Measurements from ENCODE around the gene MYF6. TPM values are rescaled to one million over a fixed set of nuclear protein-coding genes. Genes with fewer than 3 reads are reported as not detected.

The MYF6 gene
- total RNA-seq, 1 donor from 2014 or later: not detected

- no peak overlapping the region for H3K27ac Mint-ChIP-seq
- H3K4me3 Mint-ChIP-seq (ENCODE audit: low read depth): no peak overlapping the region
- H3K4me1 Mint-ChIP-seq (ENCODE audit: low read depth): no peaks in the 10 kb centered on the region
- no peak for DNase-seq (ENCODE audit: low spot score)
- intact Hi-C loops (cut with micrococcal nuclease): loop anchor here (5.0 kb wide), 1 partner anchor 226 kb away; the partner anchor contains the start of gene LIN7A
- H3K9me3 Mint-ChIP-seq: no peaks in the 10 kb centered on the region
- H3K36me3 Mint-ChIP-seq (ENCODE audit: low read depth): no peaks in the 10 kb centered on the region
- H3K27me3 Mint-ChIP-seq (ENCODE audit: low read depth): peaks cover 65% of the 10 kb centered on the region
Observed at GRCh38 chr12:80710727-80711449, 3.5 kb downstream of the MYF6 start.

GRCh38 chr12:80711866-80712265, 4.4 kb downstream of the MYF6 start:
- intact Hi-C loops (cut with micrococcal nuclease): loop anchor here (5.0 kb wide), 1 partner anchor 225 kb away; the partner anchor contains the start of gene LIN7A
- peaks cover 66% of the 10 kb centered on the region for H3K27me3 Mint-ChIP-seq (ENCODE audit: low read depth)
- H3K9me3 Mint-ChIP-seq: no peaks in the 10 kb centered on the region
- H3K27ac Mint-ChIP-seq: no peak overlapping the region
- H3K4me3 Mint-ChIP-seq (ENCODE audit: low read depth): no peak overlapping the region
- H3K4me1 Mint-ChIP-seq (ENCODE audit: low read depth): no peaks in the 10 kb centered on the region
- H3K36me3 Mint-ChIP-seq (ENCODE audit: low read depth): no peaks in the 10 kb centered on the region
- DNase-seq (ENCODE audit: low spot score): no peak

DNA sequence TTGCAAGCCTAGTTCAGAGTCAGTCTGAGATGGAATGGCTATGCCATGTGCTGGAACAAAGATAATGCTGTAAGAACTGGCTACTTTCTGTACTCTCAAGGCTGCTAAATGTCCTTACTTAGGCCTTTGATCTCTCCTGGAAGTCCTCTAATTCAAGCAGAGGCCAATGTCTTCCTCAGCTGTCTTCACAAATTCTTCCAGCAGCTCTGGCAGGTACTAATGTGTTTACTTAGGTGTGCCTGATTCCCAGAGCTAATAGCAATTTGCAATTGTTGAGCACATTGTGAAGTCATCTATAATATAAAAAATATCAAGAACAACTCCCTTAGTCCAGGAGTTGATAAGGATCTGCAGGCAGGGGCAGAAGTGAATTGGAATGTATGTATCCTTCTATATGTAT, 5.4 kb downstream of the MYF6 start:
- DNase-seq (ENCODE audit: low spot score): no peak
- Mint-ChIP-seq H3K27me3 (ENCODE audit: low read depth) (peaks cover 61% of the 10 kb centered on the region), H3K4me3 (ENCODE audit: low read depth) (no peak overlapping the region), H3K9me3 (no peaks in the 10 kb centered on the region), H3K27ac (no peak overlapping the region), H3K4me1 (ENCODE audit: low read depth) (no peaks in the 10 kb centered on the region), H3K36me3 (ENCODE audit: low read depth) (no peaks in the 10 kb centered on the region)
- intact Hi-C loops (cut with micrococcal nuclease): loop anchor here (5.0 kb wide), 1 partner anchor 224 kb away; the partner anchor contains the start of gene LIN7A

DNA sequence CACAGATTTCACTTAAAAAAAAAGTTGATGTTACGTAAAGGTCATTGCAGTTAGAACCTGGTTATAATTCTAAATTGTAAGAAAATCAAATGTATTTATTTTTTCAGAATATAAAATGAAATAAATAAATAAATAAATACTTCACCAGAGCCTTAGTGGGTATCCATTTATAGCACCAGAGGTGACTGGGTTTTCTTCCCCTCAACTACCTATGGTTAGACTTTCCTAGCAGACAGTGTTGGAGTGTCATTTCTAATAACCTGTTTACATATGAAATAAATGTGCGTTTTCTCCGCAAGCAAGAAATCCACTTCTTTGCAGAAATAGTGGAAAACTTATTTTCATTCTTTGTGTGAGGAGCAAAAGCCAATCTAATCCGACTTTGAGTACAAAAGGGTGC, 6.0 kb downstream of the MYF6 start:
- H3K27me3 Mint-ChIP-seq (ENCODE audit: low read depth): peaks cover 59% of the 10 kb centered on the region
- H3K9me3 Mint-ChIP-seq: no peaks in the 10 kb centered on the region

GRCh38 chr12:80714055-80714454, 6.6 kb downstream of the MYF6 start:
- intact Hi-C loops (cut with micrococcal nuclease): loop anchor here (5.0 kb wide), 1 partner anchor 223 kb away; the partner anchor contains the start of gene LIN7A
- Mint-ChIP-seq H3K27ac (no peak overlapping the region), H3K36me3 (ENCODE audit: low read depth) (no peaks in the 10 kb centered on the region), H3K9me3 (no peaks in the 10 kb centered on the region), H3K4me1 (ENCODE audit: low read depth) (no peaks in the 10 kb centered on the region), H3K4me3 (ENCODE audit: low read depth) (no peak overlapping the region), H3K27me3 (ENCODE audit: low read depth) (peaks cover 53% of the 10 kb centered on the region)
- DNase-seq (ENCODE audit: low spot score): no peak

More for the DNA sequence above, 6.0 kb downstream of the MYF6 start:
- no peak overlapping the region for H3K4me3 Mint-ChIP-seq (ENCODE audit: low read depth)
- H3K4me1 Mint-ChIP-seq (ENCODE audit: low read depth): no peaks in the 10 kb centered on the region
- H3K36me3 Mint-ChIP-seq (ENCODE audit: low read depth): no peaks in the 10 kb centered on the region
- intact Hi-C loops (cut with micrococcal nuclease): loop anchor here (5.0 kb wide), 1 partner anchor 224 kb away; the partner anchor contains the start of gene LIN7A
- H3K27ac Mint-ChIP-seq: no peak overlapping the region
- no peak for DNase-seq (ENCODE audit: low spot score)

DNA sequence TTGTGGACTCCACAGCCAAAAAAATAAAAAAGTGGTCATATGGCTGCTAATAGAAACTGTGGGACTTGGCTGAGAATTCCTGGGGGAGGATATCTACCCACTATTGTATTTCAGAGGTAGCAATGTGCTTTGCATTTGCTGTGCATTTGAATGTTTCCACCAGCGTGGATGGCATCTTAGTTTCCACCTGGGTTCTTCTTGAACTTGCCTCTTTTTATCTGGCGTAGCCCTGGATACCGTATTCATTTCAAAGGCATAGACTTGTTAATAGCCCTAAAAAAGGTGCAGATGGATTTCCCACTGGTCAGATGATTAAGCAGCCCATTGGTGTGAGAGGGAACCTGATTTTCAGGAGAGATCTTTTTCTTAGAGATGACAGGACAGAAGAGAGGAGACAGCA, 7.4 kb downstream of the MYF6 start:
- intact Hi-C loops (cut with micrococcal nuclease): loop anchor here (5.0 kb wide), 1 partner anchor 222 kb away; the partner anchor contains the start of gene LIN7A
- no peaks in the 10 kb centered on the region for H3K9me3 Mint-ChIP-seq

GRCh38 chr12:80715713-80716249, 8.3 kb downstream of the MYF6 start:
- Mint-ChIP-seq H3K4me1 (ENCODE audit: low read depth) (no peaks in the 10 kb centered on the region), H3K36me3 (ENCODE audit: low read depth) (no peaks in the 10 kb centered on the region), H3K9me3 (no peaks in the 10 kb centered on the region), H3K27ac (no peak overlapping the region), H3K4me3 (ENCODE audit: low read depth) (no peak overlapping the region), H3K27me3 (ENCODE audit: low read depth) (peaks cover 38% of the 10 kb centered on the region)
- no peak for DNase-seq (ENCODE audit: low spot score)
- intact Hi-C loops (cut with micrococcal nuclease): no loop called here

More for the DNA sequence above, 7.4 kb downstream of the MYF6 start:
- H3K27me3 Mint-ChIP-seq (ENCODE audit: low read depth): peaks cover 46% of the 10 kb centered on the region
- no peak overlapping the region for H3K4me3 Mint-ChIP-seq (ENCODE audit: low read depth)
- no peaks in the 10 kb centered on the region for H3K4me1 Mint-ChIP-seq (ENCODE audit: low read depth)
- H3K36me3 Mint-ChIP-seq (ENCODE audit: low read depth): no peaks in the 10 kb centered on the region
- no peak for DNase-seq (ENCODE audit: low spot score)
- H3K27ac Mint-ChIP-seq: no peak overlapping the region

- no peak within 1 kb of the TSS for H3K4me3 Mint-ChIP-seq (ENCODE audit: low read depth)
- H3K4me1 Mint-ChIP-seq (ENCODE audit: low read depth): no peaks in the 10 kb centered on the region
- no peaks in the 10 kb centered on the region for H3K36me3 Mint-ChIP-seq (ENCODE audit: low read depth)
- H3K9me3 Mint-ChIP-seq: no peaks in the 10 kb centered on the region
- no peak for DNase-seq (ENCODE audit: low spot score)
- peaks cover 36% of the 10 kb centered on the region for H3K27me3 Mint-ChIP-seq (ENCODE audit: low read depth)
- intact Hi-C loops (cut with micrococcal nuclease): no loop called here
- no peak within 1 kb of the TSS for H3K27ac Mint-ChIP-seq
Observed at GRCh38 chr12:80716696-80717469, 9.4 kb downstream of the MYF6 start, which contains the start of gene MYF5. Gene MYF5, plus strand, starts transcription at chr12:80716912. Its CDS starts 152 bp downstream, at chr12:80717064.

DNA sequence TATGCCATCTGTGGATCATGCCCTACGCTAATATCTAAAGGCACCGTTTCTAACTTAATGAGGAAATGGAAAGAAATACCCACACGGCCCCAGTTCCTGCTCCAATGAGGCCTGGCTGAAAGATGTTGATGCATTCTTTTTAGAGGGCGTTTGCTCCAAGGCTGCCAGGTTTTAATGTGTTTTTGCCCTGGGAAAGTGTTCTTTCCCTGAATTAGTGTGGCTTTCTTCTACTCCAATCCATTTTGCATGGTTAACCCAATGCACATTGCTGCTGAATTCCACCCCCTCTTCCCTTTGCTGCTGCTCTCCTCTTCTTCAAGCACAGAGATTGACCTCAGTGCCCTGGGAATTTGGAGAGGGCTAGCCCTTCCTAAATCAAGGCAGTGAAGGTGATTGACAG, 10.4 kb downstream of the MYF6 start:
- intact Hi-C loops (cut with micrococcal nuclease): no loop called here
- no peak overlapping the region for H3K27ac Mint-ChIP-seq

DNA sequence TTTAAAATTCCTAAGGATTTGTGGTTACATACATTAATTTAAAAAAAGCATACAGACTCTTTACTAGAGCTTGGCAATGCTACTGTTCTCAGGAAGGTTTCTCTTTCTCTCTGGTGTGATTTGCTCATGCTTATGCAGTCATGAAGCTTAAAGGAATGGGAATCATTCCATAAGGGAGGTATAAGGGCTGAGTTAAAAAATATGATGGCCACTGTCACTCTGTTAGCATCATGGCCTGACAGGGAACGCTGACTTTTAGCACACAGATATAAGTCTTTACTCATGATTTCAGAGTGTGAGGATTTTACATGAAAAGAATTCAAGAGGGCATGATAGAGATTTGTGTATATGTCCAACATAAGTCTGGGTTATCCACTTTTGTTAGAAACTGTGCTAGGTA, 13.1 kb downstream of the MYF6 start:
- Mint-ChIP-seq H3K27ac (no peak overlapping the region), H3K4me1 (ENCODE audit: low read depth) (no peaks in the 10 kb centered on the region), H3K36me3 (ENCODE audit: low read depth) (no peaks in the 10 kb centered on the region), H3K4me3 (ENCODE audit: low read depth) (no peak overlapping the region), H3K27me3 (ENCODE audit: low read depth) (peaks cover 15% of the 10 kb centered on the region), H3K9me3 (no peaks in the 10 kb centered on the region)
- intact Hi-C loops (cut with micrococcal nuclease): no loop called here
- DNase-seq (ENCODE audit: low spot score): no peak

More for the DNA sequence above, 10.4 kb downstream of the MYF6 start:
- Mint-ChIP-seq H3K36me3 (ENCODE audit: low read depth) (no peaks in the 10 kb centered on the region), H3K4me3 (ENCODE audit: low read depth) (no peak overlapping the region), H3K9me3 (no peaks in the 10 kb centered on the region), H3K4me1 (ENCODE audit: low read depth) (no peaks in the 10 kb centered on the region), H3K27me3 (ENCODE audit: low read depth) (peaks cover 32% of the 10 kb centered on the region)
- no peak for DNase-seq (ENCODE audit: low spot score)

- Mint-ChIP-seq H3K4me1 (ENCODE audit: low read depth) (no peaks in the 10 kb centered on the region), H3K27me3 (ENCODE audit: low read depth) (peaks cover 7% of the 10 kb centered on the region), H3K4me3 (ENCODE audit: low read depth) (no peak overlapping the region), H3K36me3 (ENCODE audit: low read depth) (no peaks in the 10 kb centered on the region), H3K27ac (no peak overlapping the region), H3K9me3 (no peaks in the 10 kb centered on the region)
- no peak for DNase-seq (ENCODE audit: low spot score)
- intact Hi-C loops (cut with micrococcal nuclease): no loop called here
Observed at GRCh38 chr12:80721326-80721725, 13.9 kb downstream of the MYF6 start.

GRCh38 chr12:80745851-80746505, 38.5 kb downstream of the MYF6 start:
- H3K27me3 Mint-ChIP-seq (ENCODE audit: low read depth): no peaks in the 10 kb centered on the region
- H3K4me1 Mint-ChIP-seq (ENCODE audit: low read depth): no peaks in the 10 kb centered on the region
- H3K27ac Mint-ChIP-seq: no peak overlapping the region
- H3K4me3 Mint-ChIP-seq (ENCODE audit: low read depth): no peak overlapping the region
- DNase-seq (ENCODE audit: low spot score): no peak
- H3K36me3 Mint-ChIP-seq (ENCODE audit: low read depth): no peaks in the 10 kb centered on the region
- H3K9me3 Mint-ChIP-seq: no peaks in the 10 kb centered on the region
- intact Hi-C loops (cut with micrococcal nuclease): no loop called here
